ELF-1 (cell line): Measurements from ENCODE around the gene ARL14.

Source experiments
- DNase-seq: peaks from one replicate; pipeline ENCODE4 v3.0.0-alpha.2; 2016; ENCODE audit warnings: low read depth, low spot score

ARL14 gene

GRCh38 chr3:160722331-160722730 lies 45.4 kb downstream of the ARL14 start:
- no peak for DNase-seq

DNA sequence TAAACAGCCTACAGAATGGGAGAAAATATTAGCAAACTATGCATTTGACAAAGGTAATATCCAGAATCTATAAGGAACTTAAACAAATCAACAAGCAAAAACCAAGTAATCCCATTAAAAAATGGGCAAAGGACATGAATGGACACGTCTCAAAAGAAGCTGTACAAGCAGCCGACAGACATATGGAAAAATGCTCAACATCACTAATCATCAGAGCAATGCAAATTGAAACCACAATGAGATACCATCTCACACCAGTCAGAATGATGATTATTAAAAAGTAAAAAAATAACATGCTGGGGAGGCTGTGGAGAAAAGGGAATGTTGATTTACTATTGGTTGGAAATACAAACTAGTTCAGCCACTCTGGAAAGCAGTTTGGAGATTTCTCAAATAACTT lies 48.4 kb downstream of the ARL14 start:
- no peak for DNase-seq
